Type B pancreatic cell (in vitro differentiated cells): Measurements from ENCODE around the gene MAST4. TPM values are rescaled to one million over a fixed set of nuclear protein-coding genes. Genes with fewer than 3 reads are reported as not detected.

ENCODE experiments used
- DNase-seq: peaks from one replicate; pipeline ENCODE4 v3.0.0; 2021; ENCODE audit warnings: mixed read lengths; ENCODE audit not compliant: unreplicated experiment; ENCODE audit errors: extremely low spot score
- H3K27ac Mint-ChIP-seq: 2 replicates; pipeline ENCODE4 v1.8.0; 2021; ENCODE audit warnings: mild to moderate bottlenecking, mixed read lengths
- H3K27me3 Mint-ChIP-seq: 2 replicates; pipeline ENCODE4 v1.8.0; 2021; ENCODE audit warnings: mixed read lengths
- H3K36me3 Mint-ChIP-seq: 2 replicates; pipeline ENCODE4 v1.8.0; 2021; ENCODE audit warnings: mixed read lengths
- H3K4me1 Mint-ChIP-seq: one replicate; pipeline ENCODE4 v1.8.0; 2021; ENCODE audit warnings: mixed read lengths; ENCODE audit not compliant: unreplicated experiment
- H3K4me3 Mint-ChIP-seq: 2 replicates; pipeline ENCODE4 v1.8.0; 2021; ENCODE audit warnings: mild to moderate bottlenecking, mixed read lengths
- H3K9me3 Mint-ChIP-seq: 2 replicates; pipeline ENCODE4 v1.8.0; 2021; ENCODE audit warnings: mixed read lengths
- total RNA-seq: library from RNA; stranded (reverse); gene quantifications from 2 replicates; pipeline ENCODE4 v1.2.1, GENCODE V29; 2021; ENCODE audit warnings: low replicate concordance
- TF ChIP-seq, protein P1 (sequence below): fragments of 200-600 bp; sonication (generic); conservative IDR thresholded peaks from 2 replicates; pipeline ENCODE4 v1.5.0; 2021; ENCODE audit warnings: antibody characterized with exemption, mild to moderate bottlenecking

Gene MAST4
- total RNA-seq, 1 donor from 2014 or later, result 23.0 TPM

GRCh38 chr5:66621146-66621545 lies 25.0 kb downstream of the MAST4 start:
- Mint-ChIP-seq H3K4me1 (peaks cover 7% of the 10 kb centered on the region), H3K27me3 (peaks cover 11% of the 10 kb centered on the region), H3K4me3 (no peak overlapping the region), H3K9me3 (peaks cover 14% of the 10 kb centered on the region), H3K27ac (no peak overlapping the region), H3K36me3 (peaks cover 7% of the 10 kb centered on the region)
- TF ChIP-seq, protein P1, sequence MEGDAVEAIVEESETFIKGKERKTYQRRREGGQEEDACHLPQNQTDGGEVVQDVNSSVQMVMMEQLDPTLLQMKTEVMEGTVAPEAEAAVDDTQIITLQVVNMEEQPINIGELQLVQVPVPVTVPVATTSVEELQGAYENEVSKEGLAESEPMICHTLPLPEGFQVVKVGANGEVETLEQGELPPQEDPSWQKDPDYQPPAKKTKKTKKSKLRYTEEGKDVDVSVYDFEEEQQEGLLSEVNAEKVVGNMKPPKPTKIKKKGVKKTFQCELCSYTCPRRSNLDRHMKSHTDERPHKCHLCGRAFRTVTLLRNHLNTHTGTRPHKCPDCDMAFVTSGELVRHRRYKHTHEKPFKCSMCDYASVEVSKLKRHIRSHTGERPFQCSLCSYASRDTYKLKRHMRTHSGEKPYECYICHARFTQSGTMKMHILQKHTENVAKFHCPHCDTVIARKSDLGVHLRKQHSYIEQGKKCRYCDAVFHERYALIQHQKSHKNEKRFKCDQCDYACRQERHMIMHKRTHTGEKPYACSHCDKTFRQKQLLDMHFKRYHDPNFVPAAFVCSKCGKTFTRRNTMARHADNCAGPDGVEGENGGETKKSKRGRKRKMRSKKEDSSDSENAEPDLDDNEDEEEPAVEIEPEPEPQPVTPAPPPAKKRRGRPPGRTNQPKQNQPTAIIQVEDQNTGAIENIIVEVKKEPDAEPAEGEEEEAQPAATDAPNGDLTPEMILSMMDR, result no peak
- DNase-seq, result no peak

DNA sequence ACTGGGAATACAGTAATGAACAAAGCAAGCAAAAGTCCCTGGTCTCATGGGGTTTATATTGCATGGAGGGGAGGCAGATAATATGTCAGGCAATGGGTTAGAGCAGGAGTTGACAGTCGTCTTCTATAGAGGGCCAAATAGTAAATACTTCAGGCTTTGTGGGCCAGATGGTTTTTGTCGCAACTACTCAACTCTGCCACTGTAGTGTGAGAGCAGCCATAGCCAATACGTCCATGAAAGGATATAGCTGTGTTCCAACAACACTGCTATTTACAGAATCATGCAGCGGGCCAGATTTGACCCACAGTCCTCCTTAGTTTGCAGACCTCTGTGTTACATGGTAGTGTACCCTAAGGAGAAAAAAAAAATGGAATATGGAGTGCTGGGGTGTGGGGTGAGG lies 25.5 kb downstream of the MAST4 start:
- DNase-seq, result no peak
- Mint-ChIP-seq H3K27me3 (peaks cover 15% of the 10 kb centered on the region), H3K4me1 (peaks cover 3% of the 10 kb centered on the region), H3K4me3 (no peak overlapping the region), H3K9me3 (peaks cover 14% of the 10 kb centered on the region), H3K36me3 (peaks cover 7% of the 10 kb centered on the region), H3K27ac (no peak overlapping the region)
- TF ChIP-seq, protein P1, result no peak

GRCh38 chr5:66628561-66628960 lies 32.4 kb downstream of the MAST4 start:
- no peak overlapping the region for H3K27ac Mint-ChIP-seq
- no peak overlapping the region for H3K4me3 Mint-ChIP-seq
- no peaks in the 10 kb centered on the region for H3K36me3 Mint-ChIP-seq
- no peak for DNase-seq
- H3K4me1 Mint-ChIP-seq, result peaks cover under 1% of the 10 kb centered on the region
- TF ChIP-seq, protein P1, result no peak
- H3K27me3 Mint-ChIP-seq, result peaks cover 4% of the 10 kb centered on the region
- H3K9me3 Mint-ChIP-seq, result peaks cover 3% of the 10 kb centered on the region

GRCh38 chr5:66629446-66629845 lies 33.3 kb downstream of the MAST4 start:
- Mint-ChIP-seq H3K27ac (no peak overlapping the region), H3K9me3 (no peaks in the 10 kb centered on the region), H3K4me3 (no peak overlapping the region), H3K4me1 (peaks cover 6% of the 10 kb centered on the region), H3K36me3 (no peaks in the 10 kb centered on the region), H3K27me3 (peaks cover 4% of the 10 kb centered on the region)
- DNase-seq, result no peak
- TF ChIP-seq, protein P1, result no peak

DNA sequence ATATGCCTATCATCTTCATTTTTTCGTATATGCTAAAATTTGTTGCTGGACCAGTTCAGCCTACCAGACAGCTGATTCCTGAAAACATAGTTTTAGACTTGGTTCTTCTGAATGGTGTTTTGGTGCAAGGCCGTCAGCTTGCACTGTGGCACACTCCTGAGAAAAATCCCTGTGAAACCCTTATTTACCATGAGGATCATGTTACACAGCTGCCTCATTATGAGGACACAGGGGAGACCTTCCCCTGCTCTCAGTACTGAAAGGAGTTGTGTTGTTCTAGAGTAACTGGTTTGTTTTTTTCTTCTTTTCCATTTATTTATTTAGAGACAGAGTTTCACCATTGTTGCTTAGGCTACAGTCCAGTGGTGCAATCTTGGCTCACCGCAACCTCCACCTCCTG lies 37.6 kb downstream of the MAST4 start:
- Mint-ChIP-seq H3K4me1 (peaks cover 6% of the 10 kb centered on the region), H3K27me3 (peaks cover 1% of the 10 kb centered on the region), H3K36me3 (no peaks in the 10 kb centered on the region), H3K9me3 (no peaks in the 10 kb centered on the region), H3K4me3 (no peak overlapping the region), H3K27ac (no peak overlapping the region)
- TF ChIP-seq, protein P1, result no peak
- no peak for DNase-seq

GRCh38 chr5:66634601-66635000 lies 38.4 kb downstream of the MAST4 start:
- no peak for DNase-seq
- H3K36me3 Mint-ChIP-seq, result no peaks in the 10 kb centered on the region
- H3K9me3 Mint-ChIP-seq, result no peaks in the 10 kb centered on the region
- TF ChIP-seq, protein P1, result no peak
- no peak overlapping the region for H3K27ac Mint-ChIP-seq
- no peak overlapping the region for H3K4me3 Mint-ChIP-seq
- H3K27me3 Mint-ChIP-seq, result peaks cover 3% of the 10 kb centered on the region
- H3K4me1 Mint-ChIP-seq, result peaks cover 6% of the 10 kb centered on the region
